ENCODE results near the gene ADGRG3. TPM values are rescaled to one million over a fixed set of nuclear protein-coding genes. Genes with fewer than 3 reads are reported as not detected.

ADGRG3 gene
- total RNA-seq, 4 donors from 2014 or later = 0.32 to 2.0 (median 2.0) TPM; not detected in 1

- no peak for TF ChIP-seq EP300 (IDR thresholded peaks at IDR 0.05)
- TF ChIP-seq POLR2A (IDR thresholded peaks at IDR 0.05) = no peak
- TF ChIP-seq CTCF (IDR thresholded peaks at IDR 0.05) = no peak
- no peak for TF ChIP-seq POLR2AphosphoS5 (IDR thresholded peaks at IDR 0.05)
- Histone ChIP-seq H3K9me3 (no peaks in the 10 kb centered on the region), H3K4me1 (no peaks in the 10 kb centered on the region), H3K4me3 (no peak overlapping the region), H3K27me3 (no peaks in the 10 kb centered on the region), H3K36me3 (no peaks in the 10 kb centered on the region), H3K27ac (no peak overlapping the region)
- 88% methylated on average over 11 of the region's 11 CpGs for WGBS
- peak in 1 of 2 donors; percentile 31 for DNase-seq (ENCODE audit: low spot score in 2 of 2)
Observed at GRCh38 chr16:57703416-57704010, 35.4 kb downstream of the ADGRG3 start.

- TF ChIP-seq POLR2A (IDR thresholded peaks at IDR 0.05) (no peak), CTCF (IDR thresholded peaks at IDR 0.05) (no peak), POLR2AphosphoS5 (IDR thresholded peaks at IDR 0.05) (no peak), EP300 (IDR thresholded peaks at IDR 0.05) (no peak)
- H3K27ac ChIP-seq = no peak overlapping the region
- DNase-seq (ENCODE audit: low spot score in 2 of 2) = peak in 1 of 2 donors; percentile 49
Observed at GRCh38 chr16:57704011-57704904, 36.2 kb downstream of the ADGRG3 start.

GRCh38 chr16:57704905-57705852 lies 37.1 kb downstream of the ADGRG3 start:
- Histone ChIP-seq H3K4me1 (no peaks in the 10 kb centered on the region), H3K9me3 (no peaks in the 10 kb centered on the region), H3K27ac (no peak overlapping the region), H3K36me3 (no peaks in the 10 kb centered on the region), H3K4me3 (no peak overlapping the region), H3K27me3 (no peaks in the 10 kb centered on the region)
- 87% methylated on average over 4 of the region's 4 CpGs for WGBS
- no peak for TF ChIP-seq CTCF (IDR thresholded peaks at IDR 0.05)
- no peak for TF ChIP-seq EP300 (IDR thresholded peaks at IDR 0.05)
- TF ChIP-seq POLR2A (IDR thresholded peaks at IDR 0.05) = no peak
- TF ChIP-seq POLR2AphosphoS5 (IDR thresholded peaks at IDR 0.05) = no peak
- DNase-seq (ENCODE audit: low spot score in 2 of 2) = peak in 1 of 2 donors; percentile 22

More at GRCh38 chr16:57704011-57704904, 36.2 kb downstream of the ADGRG3 start:
- WGBS = 64% methylated on average over 11 of the region's 11 CpGs
- no peak overlapping the region for H3K4me3 ChIP-seq
- no peaks in the 10 kb centered on the region for H3K36me3 ChIP-seq
- H3K27me3 ChIP-seq = no peaks in the 10 kb centered on the region
- no peaks in the 10 kb centered on the region for H3K4me1 ChIP-seq
- H3K9me3 ChIP-seq = no peaks in the 10 kb centered on the region

GRCh38 chr16:57706717-57707116 lies 38.6 kb downstream of the ADGRG3 start:
- Histone ChIP-seq H3K9me3 (no peaks in the 10 kb centered on the region), H3K27me3 (no peaks in the 10 kb centered on the region), H3K4me3 (no peak overlapping the region), H3K4me1 (no peaks in the 10 kb centered on the region), H3K27ac (no peak overlapping the region), H3K36me3 (no peaks in the 10 kb centered on the region)
- WGBS = 73% methylated on average over 1 of the region's 1 CpG
- TF ChIP-seq CTCF (IDR thresholded peaks at IDR 0.05) (no peak), POLR2AphosphoS5 (IDR thresholded peaks at IDR 0.05) (no peak), POLR2A (IDR thresholded peaks at IDR 0.05) (no peak), EP300 (IDR thresholded peaks at IDR 0.05) (no peak)
- DNase-seq (ENCODE audit: low spot score in 2 of 2) = no peak

All from suprapubic skin (tissue), 4 donors.